ENCODE results near the gene AUTS2.

AUTS2 gene

GRCh38 chr7:70455925-70456324, 857.6 kb downstream of the AUTS2 start:
- Mint-ChIP-seq H3K27ac (peak overlapping the region; percentile 69), H3K27me3 (no peaks in the 10 kb centered on the region), H3K4me3 (no peak overlapping the region), H3K4me1 (peaks cover 37 to 43% of the 10 kb centered on the region in 2 donors), H3K9me3 (no peaks in the 10 kb centered on the region), H3K36me3 (no peaks in the 10 kb centered on the region)
- no peak for DNase-seq
- ATAC-seq (replicated peaks), result peak; percentile 49 to 57

DNA sequence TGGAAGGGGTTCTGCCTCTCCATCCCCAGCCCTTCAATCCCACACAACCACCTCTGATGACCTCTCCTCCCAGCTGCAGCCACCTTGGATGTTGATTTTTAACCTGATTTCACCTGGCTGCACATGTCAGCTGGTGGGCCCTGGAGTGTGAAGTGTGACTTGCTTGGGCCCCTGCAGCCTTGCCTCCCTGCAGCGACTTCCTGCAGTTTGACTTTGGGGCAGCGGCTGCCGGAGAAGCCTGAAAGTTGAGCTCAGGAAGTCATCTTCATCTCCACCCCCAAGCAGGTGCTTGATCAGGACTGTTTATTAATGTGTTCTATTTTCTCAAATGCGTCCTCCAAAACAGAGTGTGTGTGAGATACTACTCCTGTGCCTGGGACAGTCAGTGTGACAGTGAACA, 858.4 kb downstream of the AUTS2 start:
- no peaks in the 10 kb centered on the region for H3K36me3 Mint-ChIP-seq
- H3K4me1 Mint-ChIP-seq, result peaks cover 37 to 42% of the 10 kb centered on the region in 2 donors
- H3K27me3 Mint-ChIP-seq, result no peaks in the 10 kb centered on the region
- no peaks in the 10 kb centered on the region for H3K9me3 Mint-ChIP-seq
- peak overlapping the region; percentile 69 for H3K27ac Mint-ChIP-seq
- ATAC-seq (replicated peaks), result peak; percentile 62 to 68
- H3K4me3 Mint-ChIP-seq, result peak overlapping the region; percentile 36 to 44
- no peak for DNase-seq

GRCh38 chr7:70457482-70457881, 859.2 kb downstream of the AUTS2 start:
- no peaks in the 10 kb centered on the region for H3K27me3 Mint-ChIP-seq
- peak in 1 of 2 donors; percentile 54 for ATAC-seq (replicated peaks)
- H3K4me3 Mint-ChIP-seq, result no peak overlapping the region
- no peak for DNase-seq
- H3K36me3 Mint-ChIP-seq, result no peaks in the 10 kb centered on the region
- H3K4me1 Mint-ChIP-seq, result peaks cover 37 to 42% of the 10 kb centered on the region in 2 donors
- H3K9me3 Mint-ChIP-seq, result no peaks in the 10 kb centered on the region
- no peak overlapping the region for H3K27ac Mint-ChIP-seq

GRCh38 chr7:70457883-70458680, 859.8 kb downstream of the AUTS2 start:
- H3K4me3 Mint-ChIP-seq, result no peak overlapping the region
- ATAC-seq (replicated peaks), result no peak
- no peaks in the 10 kb centered on the region for H3K27me3 Mint-ChIP-seq
- DNase-seq, result no peak
- H3K36me3 Mint-ChIP-seq, result no peaks in the 10 kb centered on the region
- peaks cover 37 to 42% of the 10 kb centered on the region in 2 donors for H3K4me1 Mint-ChIP-seq
- H3K9me3 Mint-ChIP-seq, result no peaks in the 10 kb centered on the region
- H3K27ac Mint-ChIP-seq, result peak overlapping the region; percentile 21

DNA sequence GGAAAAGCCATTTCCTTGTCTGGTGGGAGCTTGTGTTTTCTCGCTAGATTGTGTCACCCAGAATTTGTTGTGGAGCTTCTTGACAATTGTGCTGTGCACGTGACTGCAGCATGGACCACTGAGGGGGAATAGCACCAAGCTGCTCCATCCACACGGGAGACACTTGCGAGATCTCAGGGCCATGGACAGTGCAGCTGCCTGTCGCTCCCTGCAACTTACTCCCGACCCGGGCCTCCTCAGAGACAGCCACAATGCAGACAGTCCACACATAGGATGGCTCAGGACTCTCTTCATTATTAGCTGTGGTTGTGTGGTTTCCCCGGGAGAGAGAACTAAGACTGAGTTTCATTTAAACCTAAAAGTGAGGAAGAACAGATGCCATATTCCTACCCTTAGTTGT, 860.5 kb downstream of the AUTS2 start:
- no peak for ATAC-seq (replicated peaks)
- Mint-ChIP-seq H3K9me3 (no peaks in the 10 kb centered on the region), H3K4me1 (peaks cover 37 to 42% of the 10 kb centered on the region in 2 donors), H3K27ac (no peak overlapping the region), H3K4me3 (no peak overlapping the region), H3K36me3 (no peaks in the 10 kb centered on the region), H3K27me3 (no peaks in the 10 kb centered on the region)
- DNase-seq, result no peak

- ATAC-seq (replicated peaks), result no peak
- no peak for DNase-seq
- H3K27ac Mint-ChIP-seq, result no peak overlapping the region
- no peaks in the 10 kb centered on the region for H3K27me3 Mint-ChIP-seq
- H3K4me1 Mint-ChIP-seq, result peaks cover 36 to 42% of the 10 kb centered on the region in 2 donors
- no peaks in the 10 kb centered on the region for H3K36me3 Mint-ChIP-seq
- H3K9me3 Mint-ChIP-seq, result no peaks in the 10 kb centered on the region
- H3K4me3 Mint-ChIP-seq, result no peak overlapping the region
Measured at GRCh38 chr7:70459546-70459945, 861.3 kb downstream of the AUTS2 start.

DNA sequence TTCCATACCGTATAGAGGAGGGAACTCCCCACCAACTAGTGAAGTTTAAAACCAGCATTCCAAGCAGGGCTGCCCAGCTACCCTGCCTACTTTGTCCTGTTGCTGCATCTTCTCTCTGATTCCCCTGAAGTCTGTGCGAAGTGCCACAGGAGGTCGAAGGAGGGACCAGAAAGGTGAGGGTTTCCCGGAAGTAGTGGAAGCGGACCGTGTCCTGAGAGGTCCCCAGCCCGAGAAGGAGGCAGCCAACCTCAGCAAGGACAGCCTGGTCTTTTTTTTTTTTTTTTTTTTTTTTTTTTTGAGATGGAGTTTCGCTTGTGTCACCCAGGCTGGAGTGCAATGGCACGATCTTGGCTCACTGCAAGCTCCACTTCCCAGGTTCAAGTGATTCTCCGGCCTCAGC, 861.8 kb downstream of the AUTS2 start:
- H3K27ac Mint-ChIP-seq, result no peak overlapping the region
- H3K36me3 Mint-ChIP-seq, result no peaks in the 10 kb centered on the region
- DNase-seq, result no peak
- ATAC-seq (replicated peaks), result no peak
- H3K9me3 Mint-ChIP-seq, result no peaks in the 10 kb centered on the region
- H3K4me3 Mint-ChIP-seq, result no peak overlapping the region
- no peaks in the 10 kb centered on the region for H3K27me3 Mint-ChIP-seq
- H3K4me1 Mint-ChIP-seq, result peaks cover 31 to 39% of the 10 kb centered on the region in 2 donors

DNA sequence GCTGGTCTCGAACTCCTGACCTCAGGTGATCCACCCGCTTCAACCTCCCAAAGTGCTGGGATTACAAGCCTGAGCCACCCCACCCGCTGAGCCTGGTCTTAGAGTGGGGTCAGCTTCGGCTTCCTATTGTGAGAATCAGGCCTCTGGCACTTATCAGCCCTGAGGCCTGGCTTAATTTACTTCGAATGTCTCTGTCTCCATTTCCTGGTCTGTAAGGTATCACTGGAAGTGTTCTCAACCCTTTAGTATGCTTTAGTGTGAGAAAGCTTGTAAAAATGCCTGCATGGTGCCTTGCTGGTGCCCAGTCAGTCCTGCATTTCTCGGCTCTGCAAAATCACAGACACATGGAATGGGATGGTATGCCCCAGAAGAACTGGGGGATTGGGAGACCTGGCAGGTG, 862.3 kb downstream of the AUTS2 start:
- peaks cover 26 to 35% of the 10 kb centered on the region in 2 donors for H3K4me1 Mint-ChIP-seq
- H3K27me3 Mint-ChIP-seq, result no peaks in the 10 kb centered on the region
- no peak overlapping the region for H3K27ac Mint-ChIP-seq
- H3K36me3 Mint-ChIP-seq, result no peaks in the 10 kb centered on the region
- ATAC-seq (replicated peaks) (no peak), DNase-seq (no peak)
- no peaks in the 10 kb centered on the region for H3K9me3 Mint-ChIP-seq
- no peak overlapping the region for H3K4me3 Mint-ChIP-seq

DNA sequence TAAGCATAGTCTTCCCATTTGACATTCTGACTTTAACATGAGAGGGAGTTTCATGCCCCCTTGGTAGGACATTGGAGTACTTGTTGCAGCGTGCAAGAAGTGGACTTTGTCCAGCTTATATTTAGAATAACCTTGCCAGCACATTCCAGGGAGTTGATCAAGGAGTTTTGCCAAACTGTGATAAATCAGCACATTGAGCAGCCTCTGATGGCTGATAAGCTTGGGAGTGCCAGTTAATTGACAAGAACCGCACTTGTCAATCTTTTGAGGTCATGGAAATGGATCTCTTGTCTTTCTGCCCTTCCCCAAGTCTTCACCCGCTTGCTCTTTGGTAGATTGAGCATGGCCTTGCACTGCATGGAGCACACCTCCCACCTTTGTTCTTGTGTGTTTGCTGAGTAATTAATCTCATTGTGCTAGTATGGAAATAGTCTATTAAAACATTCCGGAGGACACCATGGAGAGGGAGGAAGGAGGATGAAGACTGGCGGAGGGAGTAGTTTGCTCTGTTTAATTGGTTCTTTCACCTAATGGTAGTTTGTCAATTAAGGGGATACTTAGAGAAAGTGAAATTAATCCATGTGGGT, 865.2 kb downstream of the AUTS2 start:
- Mint-ChIP-seq H3K4me1 (peaks cover under 1 to 6% of the 10 kb centered on the region in 2 donors), H3K36me3 (peaks cover 0 to 3% of the 10 kb centered on the region in 2 donors), H3K27ac (no peak overlapping the region), H3K9me3 (no peaks in the 10 kb centered on the region), H3K27me3 (no peaks in the 10 kb centered on the region), H3K4me3 (no peak overlapping the region)
- DNase-seq (no peak), ATAC-seq (replicated peaks) (no peak)

- Mint-ChIP-seq H3K27ac (no peak overlapping the region), H3K4me1 (no peaks in the 10 kb centered on the region), H3K36me3 (peaks cover 0 to 3% of the 10 kb centered on the region in 2 donors), H3K9me3 (no peaks in the 10 kb centered on the region), H3K27me3 (no peaks in the 10 kb centered on the region), H3K4me3 (no peak overlapping the region)
- ATAC-seq (replicated peaks) (no peak), DNase-seq (no peak)
Measured at GRCh38 chr7:70466725-70467364, 868.6 kb downstream of the AUTS2 start.

GRCh38 chr7:70470746-70471145, 872.5 kb downstream of the AUTS2 start:
- Mint-ChIP-seq H3K4me1 (no peaks in the 10 kb centered on the region), H3K4me3 (no peak overlapping the region), H3K36me3 (peaks cover 0 to 3% of the 10 kb centered on the region in 2 donors), H3K9me3 (no peaks in the 10 kb centered on the region), H3K27ac (no peak overlapping the region), H3K27me3 (no peaks in the 10 kb centered on the region)
- DNase-seq (no peak), ATAC-seq (replicated peaks) (no peak)

- Mint-ChIP-seq H3K36me3 (peaks cover 0 to 3% of the 10 kb centered on the region in 2 donors), H3K9me3 (no peaks in the 10 kb centered on the region), H3K4me1 (no peaks in the 10 kb centered on the region), H3K27ac (no peak overlapping the region), H3K27me3 (no peaks in the 10 kb centered on the region), H3K4me3 (no peak overlapping the region)
- ATAC-seq (replicated peaks) (no peak), DNase-seq (no peak)
Measured at GRCh38 chr7:70472601-70473237, 874.4 kb downstream of the AUTS2 start.

- H3K4me1 Mint-ChIP-seq, result no peaks in the 10 kb centered on the region
- peaks cover 0 to 5% of the 10 kb centered on the region in 2 donors for H3K36me3 Mint-ChIP-seq
- no peak overlapping the region for H3K27ac Mint-ChIP-seq
- no peaks in the 10 kb centered on the region for H3K27me3 Mint-ChIP-seq
- H3K4me3 Mint-ChIP-seq, result no peak overlapping the region
- DNase-seq (no peak), ATAC-seq (replicated peaks) (no peak)
- H3K9me3 Mint-ChIP-seq, result no peaks in the 10 kb centered on the region
Measured at GRCh38 chr7:70474639-70475234, 876.5 kb downstream of the AUTS2 start.
